RWPE1 (cell line): Measurements from ENCODE around the gene OGDH.

Experiments
- CTCF ChIA-PET: fragments of 350-600 bp; sonication (Branson Sonifier 250); formaldehyde crosslinking; extraction: SDS; loops from one replicate; lab custom pipeline; 2021; lab: Yijun Ruan, JAX
- POLR2A ChIA-PET: fragments of 400-600 bp; formaldehyde crosslinking; extraction: SDS; loops from one replicate; lab custom pipeline; 2020; ENCODE audit warnings: antibody characterized with exemption; ENCODE audit not compliant: low non-redundant PET; lab: Yijun Ruan, JAX
- DNase-seq: peaks from one replicate; pipeline ENCODE4 v3.0.0; 2012; ENCODE audit warnings: low spot score
- H3K27ac ChIP-seq: fragments of 450-650 bp; 2 replicates; pipeline ENCODE4 v1.5.1; 2017
- TF ChIP-seq, protein P1 (sequence below): fragments of 450-650 bp; conservative IDR thresholded peaks from 2 replicates; pipeline ENCODE4 v1.5.1; 2017; ENCODE audit warnings: low read depth, mild to moderate bottlenecking

OGDH gene

GRCh38 chr7:44740055-44740454 is 133.6 kb downstream of the OGDH start:
- no peak for DNase-seq
- ChIA-PET CTCF (no interaction called here), POLR2A (no interaction called here)
- TF ChIP-seq, protein P1, sequence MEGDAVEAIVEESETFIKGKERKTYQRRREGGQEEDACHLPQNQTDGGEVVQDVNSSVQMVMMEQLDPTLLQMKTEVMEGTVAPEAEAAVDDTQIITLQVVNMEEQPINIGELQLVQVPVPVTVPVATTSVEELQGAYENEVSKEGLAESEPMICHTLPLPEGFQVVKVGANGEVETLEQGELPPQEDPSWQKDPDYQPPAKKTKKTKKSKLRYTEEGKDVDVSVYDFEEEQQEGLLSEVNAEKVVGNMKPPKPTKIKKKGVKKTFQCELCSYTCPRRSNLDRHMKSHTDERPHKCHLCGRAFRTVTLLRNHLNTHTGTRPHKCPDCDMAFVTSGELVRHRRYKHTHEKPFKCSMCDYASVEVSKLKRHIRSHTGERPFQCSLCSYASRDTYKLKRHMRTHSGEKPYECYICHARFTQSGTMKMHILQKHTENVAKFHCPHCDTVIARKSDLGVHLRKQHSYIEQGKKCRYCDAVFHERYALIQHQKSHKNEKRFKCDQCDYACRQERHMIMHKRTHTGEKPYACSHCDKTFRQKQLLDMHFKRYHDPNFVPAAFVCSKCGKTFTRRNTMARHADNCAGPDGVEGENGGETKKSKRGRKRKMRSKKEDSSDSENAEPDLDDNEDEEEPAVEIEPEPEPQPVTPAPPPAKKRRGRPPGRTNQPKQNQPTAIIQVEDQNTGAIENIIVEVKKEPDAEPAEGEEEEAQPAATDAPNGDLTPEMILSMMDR, result no peak
- H3K27ac ChIP-seq, result peak overlapping the region; percentile 35

DNA sequence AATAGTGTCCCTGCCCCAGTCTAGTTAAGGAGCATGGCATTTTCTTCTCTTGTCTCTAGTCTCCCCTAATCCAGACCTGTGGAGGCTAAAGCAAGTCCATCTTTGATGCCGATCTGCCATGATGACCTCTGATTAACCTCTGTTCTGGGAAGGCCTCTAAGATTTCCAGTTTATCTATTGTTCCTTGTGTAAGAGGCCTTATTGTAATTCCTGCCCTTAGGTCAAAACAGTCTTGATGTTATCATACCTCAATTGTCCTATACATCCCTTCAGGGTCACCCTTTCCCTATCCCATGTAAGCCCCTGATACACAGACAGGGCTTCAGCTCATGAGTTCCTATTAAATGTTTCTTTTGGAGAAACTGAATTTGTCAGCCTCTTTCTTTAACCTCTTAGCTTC is 137.3 kb downstream of the OGDH start:
- no peak for DNase-seq
- CTCF ChIA-PET, result no interaction called here
- POLR2A ChIA-PET, result no interaction called here
- TF ChIP-seq, protein P1, result no peak
- H3K27ac ChIP-seq, result peak overlapping the region; percentile 17; the same call in 1 of the 2 replicates

GRCh38 chr7:44748045-44748947 is 141.9 kb downstream of the OGDH start, which contains the start of gene ZMIZ2:
TSS of gene ZMIZ2 (plus strand) at chr7:44748847. CDS start at chr7:44756250, 7,403 bp downstream.
- TF ChIP-seq, protein P1, result no peak
- peak; percentile 98 for DNase-seq
- ChIA-PET CTCF (no interaction called here), POLR2A (no interaction called here)
- H3K27ac ChIP-seq, result peak within 1 kb of the TSS; percentile 91

GRCh38 chr7:44748948-44749731 is 142.7 kb downstream of the OGDH start:
- H3K27ac ChIP-seq, result peak overlapping the region; percentile 91
- TF ChIP-seq, protein P1, result no peak
- DNase-seq, result no peak
- ChIA-PET CTCF (interaction anchor here (0.6 kb wide), 1 partner anchor 97 kb away, joined by 4 read pairs; no protein-coding TSS in a partner anchor), POLR2A (no interaction called here)

GRCh38 chr7:44749992-44750391 is 143.6 kb downstream of the OGDH start:
- DNase-seq, result no peak
- ChIA-PET CTCF (interaction anchor here (0.7 kb wide), 1 partner anchor 386 kb away, joined by 3 read pairs; no protein-coding TSS in a partner anchor), POLR2A (no interaction called here)
- TF ChIP-seq, protein P1, result no peak
- H3K27ac ChIP-seq, result no peak overlapping the region

DNA sequence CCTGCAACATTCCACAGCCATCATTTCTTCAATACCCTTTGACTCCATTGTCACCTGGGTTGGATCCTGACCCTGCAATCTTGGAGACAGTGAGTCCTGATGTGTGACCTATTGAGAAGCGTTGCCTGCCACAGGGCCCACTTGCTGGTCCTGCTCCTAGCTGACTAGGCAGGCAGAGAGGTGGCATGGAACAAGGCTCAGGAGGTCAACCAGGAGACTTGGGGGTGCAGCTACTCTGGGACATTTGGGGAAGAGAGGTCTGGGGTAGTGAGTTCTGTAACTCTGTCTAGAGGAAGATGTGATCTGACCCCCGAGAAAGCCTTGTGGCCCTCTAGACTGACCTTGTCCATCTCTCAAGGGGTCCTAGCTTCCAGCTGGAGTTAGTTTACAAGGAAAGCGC is 144.0 kb downstream of the OGDH start:
- peak overlapping the region; percentile 43 for H3K27ac ChIP-seq
- TF ChIP-seq, protein P1, result no peak
- ChIA-PET POLR2A (no interaction called here), CTCF (interaction anchor here (0.7 kb wide), 1 partner anchor 386 kb away, joined by 3 read pairs; no protein-coding TSS in a partner anchor)
- DNase-seq, result no peak
